ENCODE data around the gene SPRED2.

GRCh38 chr2:65389476-65389875 is 42.9 kb downstream of the SPRED2 start:
- TF ChIP-seq, protein P1, sequence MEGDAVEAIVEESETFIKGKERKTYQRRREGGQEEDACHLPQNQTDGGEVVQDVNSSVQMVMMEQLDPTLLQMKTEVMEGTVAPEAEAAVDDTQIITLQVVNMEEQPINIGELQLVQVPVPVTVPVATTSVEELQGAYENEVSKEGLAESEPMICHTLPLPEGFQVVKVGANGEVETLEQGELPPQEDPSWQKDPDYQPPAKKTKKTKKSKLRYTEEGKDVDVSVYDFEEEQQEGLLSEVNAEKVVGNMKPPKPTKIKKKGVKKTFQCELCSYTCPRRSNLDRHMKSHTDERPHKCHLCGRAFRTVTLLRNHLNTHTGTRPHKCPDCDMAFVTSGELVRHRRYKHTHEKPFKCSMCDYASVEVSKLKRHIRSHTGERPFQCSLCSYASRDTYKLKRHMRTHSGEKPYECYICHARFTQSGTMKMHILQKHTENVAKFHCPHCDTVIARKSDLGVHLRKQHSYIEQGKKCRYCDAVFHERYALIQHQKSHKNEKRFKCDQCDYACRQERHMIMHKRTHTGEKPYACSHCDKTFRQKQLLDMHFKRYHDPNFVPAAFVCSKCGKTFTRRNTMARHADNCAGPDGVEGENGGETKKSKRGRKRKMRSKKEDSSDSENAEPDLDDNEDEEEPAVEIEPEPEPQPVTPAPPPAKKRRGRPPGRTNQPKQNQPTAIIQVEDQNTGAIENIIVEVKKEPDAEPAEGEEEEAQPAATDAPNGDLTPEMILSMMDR (IDR thresholded peaks at IDR 0.05; ENCODE audit: low read depth, low read length), result no peak
- TF ChIP-seq POLR2A (IDR thresholded peaks at IDR 0.05; ENCODE audit: extremely low read depth, insufficient read length), result no peak
- TF ChIP-seq MAX (IDR thresholded peaks at IDR 0.05; ENCODE audit: low read depth, low read length), result no peak
